Thoracic aorta (tissue), 2 donors: Measurements from ENCODE around the gene CRELD1. TPM values are rescaled to one million over a fixed set of nuclear protein-coding genes. Genes with fewer than 3 reads are reported as not detected.

Experiments
- ATAC-seq: fragments of 150-250 bp; one replicate; pipeline ENCODE4 v1.8.0; 2017; ENCODE audit warnings: low read depth; ENCODE audit not compliant: insufficient number of reproducible peaks, low FRiP score
- DNase-seq: peaks from one replicate; pipeline ENCODE4 v3.0.0-alpha.2; 2020; ENCODE audit warnings: low spot score
- H3K27ac ChIP-seq, 2 donors: fragments of 200-600 bp; sonication (generic); 1 replicate in 1 of 2; 2 replicates in 1 of 2; pipeline ENCODE4 v1.5.1; 2016; ENCODE audit warnings: mild to moderate bottlenecking in 2 of 2, moderate library complexity in 2 of 2
- H3K27me3 ChIP-seq: fragments of 200-600 bp; sonication (generic); replicated peaks from 2 replicates; pipeline ENCODE4 v1.6.0; 2016; ENCODE audit warnings: mild to moderate bottlenecking; ENCODE audit not compliant: insufficient read depth
- H3K36me3 ChIP-seq: fragments of 200-600 bp; sonication (generic); one replicate; pipeline ENCODE4 v1.5.1; 2016
- H3K4me1 ChIP-seq, 2 donors: fragments of 200-600 bp; sonication (generic); 1 replicate in 1 of 2; 2 replicates in 1 of 2; pipeline versions ENCODE4 v1.5.1 to v1.6.0; 2016; ENCODE audit warnings: low read depth in 2 of 2, mild to moderate bottlenecking in 1 of 2; ENCODE audit not compliant: control insufficient read depth in 1 of 2
- H3K4me3 ChIP-seq: fragments of 200-600 bp; sonication (generic); 2 replicates; pipeline ENCODE4 v1.5.1; 2016; ENCODE audit warnings: mild to moderate bottlenecking
- H3K9me3 ChIP-seq: fragments of 200-600 bp; sonication (generic); 2 replicates; pipeline ENCODE4 v1.5.1; 2016
- CTCF ChIP-seq: fragments of 200-600 bp; sonication (generic); IDR thresholded peaks from one replicate; pipeline ENCODE4 v1.5.1; 2019; ENCODE audit warnings: antibody characterized with exemption
- total RNA-seq, 2 donors: library from RNA; depleted of rRNA; stranded (reverse); fragments of >200 nt; gene quantifications; one replicate each; pipeline versions ENCODE4 v1.1.0 to v1.2.3, GENCODE V29; 2016

Gene CRELD1
- total RNA-seq, 2 donors from 2014 or later, result 37.2 to 37.4 TPM

- no peaks in the 10 kb centered on the region for H3K9me3 ChIP-seq
- no peak for DNase-seq
- no peak overlapping the region for H3K4me3 ChIP-seq
- H3K27ac ChIP-seq, result no peak overlapping the region
- peaks cover 5 to 14% of the 10 kb centered on the region in 2 donors for H3K4me1 ChIP-seq
- TF ChIP-seq CTCF, result no peak
- peaks cover 10% of the 10 kb centered on the region for H3K36me3 ChIP-seq
- ATAC-seq, result no peak
- H3K27me3 ChIP-seq, result no peaks in the 10 kb centered on the region
These were observed 11.7 kb downstream of the CRELD1 start for GRCh38 chr3:9945358-9945757.

GRCh38 chr3:9946112-9947024 lies 12.7 kb downstream of the CRELD1 start:
- peaks cover 4% of the 10 kb centered on the region for H3K36me3 ChIP-seq
- ATAC-seq, result peak; percentile 71

GRCh38 chr3:9947025-9947995 lies 13.7 kb downstream of the CRELD1 start:
- H3K27ac ChIP-seq, result peak overlapping the region; percentile 83 to 85
- H3K4me3 ChIP-seq, result peak overlapping the region; percentile 81
- TF ChIP-seq CTCF, result peak; percentile 75
- H3K36me3 ChIP-seq, result peaks cover 3% of the 10 kb centered on the region
- DNase-seq, result no peak
- ATAC-seq, result peak; percentile 59
- no peaks in the 10 kb centered on the region for H3K27me3 ChIP-seq
- H3K4me1 ChIP-seq, result peaks cover 9 to 29% of the 10 kb centered on the region in 2 donors
- no peaks in the 10 kb centered on the region for H3K9me3 ChIP-seq

More at GRCh38 chr3:9946112-9947024, 12.7 kb downstream of the CRELD1 start:
- no peaks in the 10 kb centered on the region for H3K27me3 ChIP-seq
- TF ChIP-seq CTCF, result peak; percentile 65
- H3K4me3 ChIP-seq, result peak overlapping the region; percentile 81
- peak overlapping the region; percentile 83 to 85 for H3K27ac ChIP-seq
- H3K9me3 ChIP-seq, result no peaks in the 10 kb centered on the region
- peaks cover 5 to 19% of the 10 kb centered on the region in 2 donors for H3K4me1 ChIP-seq
- peak; percentile 57 for DNase-seq

GRCh38 chr3:9948586-9948985 lies 15.0 kb downstream of the CRELD1 start:
- H3K36me3 ChIP-seq, result peaks cover 3% of the 10 kb centered on the region
- no peaks in the 10 kb centered on the region for H3K27me3 ChIP-seq
- DNase-seq (no peak), ATAC-seq (no peak)
- no peaks in the 10 kb centered on the region for H3K9me3 ChIP-seq
- H3K4me3 ChIP-seq, result no peak overlapping the region
- TF ChIP-seq CTCF, result no peak
- H3K4me1 ChIP-seq, result peaks cover 9 to 30% of the 10 kb centered on the region in 2 donors
- no peak overlapping the region for H3K27ac ChIP-seq
